BLaER1 (cell line): Measurements from ENCODE around the gene FBXO24.
"Not testable (repeated sequence)": the region's sequence is repeated elsewhere in the genome, so short reads cannot be mapped to it uniquely, and the experiment has no call there.

Source experiments
- H3K27ac ChIP-seq: shearing (Covaris generic); formaldehyde crosslinking; 2 replicates; pipeline ENCODE4 v1.8.1; 2022
- H3K27me3 ChIP-seq: shearing (Covaris generic); formaldehyde crosslinking; 2 replicates; pipeline ENCODE4 v1.8.1; 2022
- H3K36me3 ChIP-seq: shearing (Covaris generic); formaldehyde crosslinking; 2 replicates; pipeline ENCODE4 v1.8.1; 2022
- H3K4me1 ChIP-seq: shearing (Covaris generic); formaldehyde crosslinking; 2 replicates; pipeline ENCODE4 v1.8.1; 2022
- H3K4me2 ChIP-seq: shearing (Covaris generic); formaldehyde crosslinking; 2 replicates; pipeline ENCODE4 v1.8.1; 2022
- H3K4me3 ChIP-seq: shearing (Covaris generic); formaldehyde crosslinking; 2 replicates; pipeline ENCODE4 v1.8.1; 2022
- H3K9ac ChIP-seq: shearing (Covaris generic); formaldehyde crosslinking; 2 replicates; pipeline ENCODE4 v1.8.1; 2022
- H3K9me3 ChIP-seq: shearing (Covaris generic); formaldehyde crosslinking; 2 replicates; pipeline ENCODE4 v1.8.1; 2022
- H4K20me1 ChIP-seq: shearing (Covaris generic); formaldehyde crosslinking; 2 replicates; pipeline ENCODE4 v1.8.1; 2022
- Cebpa-rat ChIP-seq: shearing (Covaris generic); IDR thresholded peaks from 2 replicates; pipeline ENCODE4 v1.8.1; 2022

Gene FBXO24

GRCh38 chr7:100544967-100545359 is 41.2 kb upstream of the FBXO24 start:
- no peak overlapping the region for H3K27ac ChIP-seq
- H4K20me1 ChIP-seq = peaks cover 4% of the 10 kb centered on the region
- peaks cover 60% of the 10 kb centered on the region for H3K4me1 ChIP-seq
- H3K9ac ChIP-seq = no peak overlapping the region
- no peak for TF ChIP-seq Cebpa-rat
- H3K4me3 ChIP-seq = no peak overlapping the region
- H3K4me2 ChIP-seq = peak overlapping the region; percentile 83
- H3K36me3 ChIP-seq = peaks cover 10% of the 10 kb centered on the region; the same call in 1 of the 2 replicates
- no peaks in the 10 kb centered on the region for H3K9me3 ChIP-seq
- no peaks in the 10 kb centered on the region; the same call in 1 of the 2 replicates for H3K27me3 ChIP-seq

- Histone ChIP-seq H3K36me3 (peaks cover 10% of the 10 kb centered on the region; the same call in 1 of the 2 replicates), H3K27me3 (no peaks in the 10 kb centered on the region), H3K9ac (0 out of 2 replicates have a peak overlapping the region, but pooled peaks have one; percentile 10), H3K4me1 (peaks cover 60% of the 10 kb centered on the region), H3K27ac (peak overlapping the region; percentile 57), H3K4me3 (no peak overlapping the region), H3K9me3 (no peaks in the 10 kb centered on the region), H4K20me1 (no peaks in the 10 kb centered on the region), H3K4me2 (peak overlapping the region; percentile 83)
- no peak for TF ChIP-seq Cebpa-rat
Observed at GRCh38 chr7:100545360-100546128, 40.6 kb upstream of the FBXO24 start.

GRCh38 chr7:100546129-100546925 is 39.8 kb upstream of the FBXO24 start:
- H3K4me1 ChIP-seq = peaks cover 62% of the 10 kb centered on the region
- H3K36me3 ChIP-seq = peaks cover 12% of the 10 kb centered on the region; the same call in 1 of the 2 replicates
- H3K27ac ChIP-seq = peak overlapping the region; percentile 57
- no peaks in the 10 kb centered on the region for H4K20me1 ChIP-seq
- H3K9ac ChIP-seq = no peak overlapping the region
- H3K4me2 ChIP-seq = peak overlapping the region; percentile 83
- no peaks in the 10 kb centered on the region for H3K9me3 ChIP-seq
- no peak for TF ChIP-seq Cebpa-rat
- no peak overlapping the region for H3K4me3 ChIP-seq
- H3K27me3 ChIP-seq = no peaks in the 10 kb centered on the region

GRCh38 chr7:100546926-100547800 is 39.0 kb upstream of the FBXO24 start:
- Histone ChIP-seq H3K9me3 (no peaks in the 10 kb centered on the region), H3K4me1 (peaks cover 62% of the 10 kb centered on the region), H3K9ac (no peak overlapping the region; the same call in 1 of the 2 replicates), H4K20me1 (no peaks in the 10 kb centered on the region), H3K27ac (peak overlapping the region; percentile 57), H3K27me3 (no peaks in the 10 kb centered on the region), H3K36me3 (peaks cover 21% of the 10 kb centered on the region; the same call in 1 of the 2 replicates), H3K4me3 (no peak overlapping the region), H3K4me2 (peak overlapping the region; percentile 83)
- no peak for TF ChIP-seq Cebpa-rat

GRCh38 chr7:100547872-100548271 is 38.3 kb upstream of the FBXO24 start:
- Histone ChIP-seq H3K27ac (peak overlapping the region; percentile 47), H4K20me1 (no peaks in the 10 kb centered on the region), H3K4me3 (no peak overlapping the region), H3K4me2 (peak overlapping the region; percentile 83), H3K36me3 (peaks cover 28% of the 10 kb centered on the region), H3K9ac (no peak overlapping the region; the same call in 1 of the 2 replicates), H3K4me1 (peaks cover 62% of the 10 kb centered on the region), H3K27me3 (no peaks in the 10 kb centered on the region), H3K9me3 (no peaks in the 10 kb centered on the region)
- no peak for TF ChIP-seq Cebpa-rat

- Histone ChIP-seq H3K4me2 (peak overlapping the region; percentile 83), H3K27ac (peak overlapping the region; percentile 47; the same call in 1 of the 2 replicates), H3K4me1 (peaks cover 62% of the 10 kb centered on the region), H3K36me3 (peaks cover 34% of the 10 kb centered on the region)
- H3K4me3 ChIP-seq, H3K9ac ChIP-seq, H3K27me3 ChIP-seq, H4K20me1 ChIP-seq, H3K9me3 ChIP-seq: not testable (repeated sequence)
Observed at GRCh38 chr7:100548446-100548845, 37.7 kb upstream of the FBXO24 start.

- no peak for TF ChIP-seq Cebpa-rat
- Histone ChIP-seq H3K27me3 (no peaks in the 10 kb centered on the region), H4K20me1 (no peaks in the 10 kb centered on the region), H3K4me3 (no peak overlapping the region), H3K9me3 (no peaks in the 10 kb centered on the region), H3K9ac (no peak overlapping the region), H3K4me2 (no peak overlapping the region), H3K36me3 (peaks cover 73% of the 10 kb centered on the region), H3K27ac (no peak overlapping the region), H3K4me1 (peaks cover 32% of the 10 kb centered on the region)
Observed at GRCh38 chr7:100552532-100552931, 33.6 kb upstream of the FBXO24 start.

GRCh38 chr7:100553032-100553431 is 33.1 kb upstream of the FBXO24 start:
- peaks cover 28% of the 10 kb centered on the region for H3K4me1 ChIP-seq

GRCh38 chr7:100555701-100556100 is 30.4 kb upstream of the FBXO24 start:
- no peak overlapping the region for H3K27ac ChIP-seq
- no peaks in the 10 kb centered on the region for H3K9me3 ChIP-seq
- H3K4me2 ChIP-seq = no peak overlapping the region

More at GRCh38 chr7:100553032-100553431, 33.1 kb upstream of the FBXO24 start:
- no peak overlapping the region for H3K27ac ChIP-seq
- no peaks in the 10 kb centered on the region for H3K27me3 ChIP-seq
- no peak for TF ChIP-seq Cebpa-rat
- peaks cover 78% of the 10 kb centered on the region for H3K36me3 ChIP-seq
- no peak overlapping the region for H3K4me2 ChIP-seq
- H4K20me1 ChIP-seq = no peaks in the 10 kb centered on the region
- no peaks in the 10 kb centered on the region for H3K9me3 ChIP-seq
- no peak overlapping the region for H3K4me3 ChIP-seq
- no peak overlapping the region for H3K9ac ChIP-seq

More at GRCh38 chr7:100555701-100556100, 30.4 kb upstream of the FBXO24 start:
- Histone ChIP-seq H4K20me1 (no peaks in the 10 kb centered on the region), H3K4me3 (no peak overlapping the region), H3K4me1 (peaks cover under 1% of the 10 kb centered on the region), H3K36me3 (peaks cover 68% of the 10 kb centered on the region), H3K9ac (no peak overlapping the region), H3K27me3 (no peaks in the 10 kb centered on the region)
- no peak for TF ChIP-seq Cebpa-rat
